OCI-LY1 (cell line): ENCODE measurements around the gene LAMB3.

Source experiments
- H2AFZ ChIP-seq: fragments of 200-600 bp; sonication (generic), shearing (Covaris generic); 2 replicates; pipeline ENCODE4 v1.6.0; 2014; ENCODE audit warnings: antibody characterized with exemption, mild to moderate bottlenecking, low read length
- H3F3A ChIP-seq: fragments of 200-600 bp; sonication (generic), shearing (Covaris generic); 2 replicates; pipeline ENCODE4 v1.6.0; 2014; ENCODE audit warnings: mild to moderate bottlenecking, antibody characterized with exemption, low read length, moderate library complexity; ENCODE audit not compliant: insufficient read depth
- H3K27ac ChIP-seq: fragments of 200-600 bp; sonication (generic); 2 replicates; pipeline ENCODE4 v1.5.1; 2014; ENCODE audit warnings: low read length, mixed run types, mild to moderate bottlenecking, low read depth; ENCODE audit not compliant: poor library complexity, severe bottlenecking
- H3K27me3 ChIP-seq: fragments of 200-600 bp; sonication (generic); 2 replicates; pipeline ENCODE4 v1.6.0; 2014; ENCODE audit warnings: antibody characterized with exemption, mild to moderate bottlenecking, low read length, moderate library complexity; ENCODE audit not compliant: insufficient read depth
- H3K36me3 ChIP-seq: fragments of 200-600 bp; sonication (generic); 2 replicates; pipeline ENCODE4 v1.6.1; 2014; ENCODE audit warnings: mild to moderate bottlenecking, antibody characterized with exemption, low read length, moderate library complexity, mixed read lengths; ENCODE audit not compliant: insufficient read depth
- H3K4me1 ChIP-seq: fragments of 200-600 bp; sonication (generic); 2 replicates; pipeline ENCODE4 v1.5.1; 2014; ENCODE audit warnings: mild to moderate bottlenecking, low read length, moderate library complexity; ENCODE audit not compliant: insufficient read depth, severe bottlenecking
- H3K4me2 ChIP-seq: fragments of 200-600 bp; sonication (generic), shearing (Covaris generic); 2 replicates; pipeline ENCODE4 v1.6.1; 2014; ENCODE audit warnings: low read length
- H3K4me3 ChIP-seq: fragments of 200-600 bp; sonication (generic); 2 replicates; pipeline ENCODE4 v1.5.1; 2014; ENCODE audit warnings: low read length, low read depth, mild to moderate bottlenecking, mixed read lengths; ENCODE audit not compliant: poor library complexity, severe bottlenecking
- H3K79me2 ChIP-seq: fragments of 200-600 bp; shearing (Covaris generic); 2 replicates; pipeline ENCODE4 v1.6.1; 2016; ENCODE audit warnings: mixed run types, low read length, mixed read lengths; ENCODE audit not compliant: insufficient read depth
- H3K9ac ChIP-seq: fragments of 200-600 bp; sonication (generic), shearing (Covaris generic); 2 replicates; pipeline ENCODE4 v1.6.1; 2014; ENCODE audit warnings: mild to moderate bottlenecking, low read length, mixed read lengths
- H3K9me2 ChIP-seq: fragments of 200-600 bp; sonication (generic), shearing (Covaris generic); 2 replicates; pipeline ENCODE4 v1.6.1; 2014; ENCODE audit warnings: low read depth, mild to moderate bottlenecking, low read length, mixed read lengths
- H3K9me3 ChIP-seq: fragments of 200-600 bp; shearing (Covaris generic); 2 replicates; pipeline ENCODE4 v1.6.1; 2014; ENCODE audit warnings: low read length, mixed read lengths
- H4K20me1 ChIP-seq: fragments of 200-600 bp; sonication (generic), shearing (Covaris generic); 2 replicates; pipeline ENCODE4 v1.6.0; 2016; ENCODE audit warnings: mild to moderate bottlenecking, low read length; ENCODE audit not compliant: insufficient read depth
- EZH2 ChIP-seq: fragments of 200-600 bp; sonication (generic), shearing (Covaris generic); IDR thresholded peaks from 2 replicates; pipeline ENCODE4 v1.8.0; 2017; ENCODE audit warnings: borderline replicate concordance, mixed run types, mild to moderate bottlenecking, antibody characterized with exemption, low read length, moderate library complexity, mixed read lengths
- TF ChIP-seq, protein P1 (sequence below): fragments of 200-600 bp; sonication (generic), shearing (Covaris generic); IDR thresholded peaks from 2 replicates; pipeline ENCODE4 v1.5.1; 2017; ENCODE audit warnings: mild to moderate bottlenecking, antibody characterized with exemption, low read length, moderate library complexity, mixed read lengths

LAMB3 gene

DNA sequence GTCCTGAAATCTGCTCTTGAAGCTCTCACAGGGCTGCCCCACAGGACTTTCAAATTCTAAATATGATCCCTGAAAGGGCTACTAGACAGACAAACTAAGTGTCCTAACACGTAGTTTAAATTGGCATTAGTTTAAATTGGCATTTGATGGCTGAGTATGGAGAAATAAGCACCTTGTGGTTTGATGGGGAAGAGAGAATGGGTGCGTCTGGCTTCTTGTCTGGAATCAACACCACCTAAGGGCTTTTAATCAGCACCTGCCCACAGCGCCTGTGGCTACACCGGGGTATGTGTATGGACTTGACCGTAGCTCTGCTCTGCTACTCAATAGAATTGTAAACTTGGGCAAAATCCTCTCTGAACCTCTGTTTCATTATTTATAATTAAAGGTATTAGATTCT, 5.7 kb upstream of the LAMB3 start:
- Histone ChIP-seq H3K9me3 (no peaks in the 10 kb centered on the region), H2AFZ (no peak overlapping the region), H3F3A (no peaks in the 10 kb centered on the region), H3K36me3 (no peaks in the 10 kb centered on the region), H3K79me2 (no peaks in the 10 kb centered on the region), H3K4me3 (no peak overlapping the region), H3K27ac (no peak overlapping the region), H3K9ac (no peak overlapping the region), H4K20me1 (no peaks in the 10 kb centered on the region), H3K27me3 (no peaks in the 10 kb centered on the region), H3K4me2 (no peak overlapping the region), H3K4me1 (no peaks in the 10 kb centered on the region), H3K9me2 (no peaks in the 10 kb centered on the region)
- no peak for TF ChIP-seq EZH2
- TF ChIP-seq, protein P1, sequence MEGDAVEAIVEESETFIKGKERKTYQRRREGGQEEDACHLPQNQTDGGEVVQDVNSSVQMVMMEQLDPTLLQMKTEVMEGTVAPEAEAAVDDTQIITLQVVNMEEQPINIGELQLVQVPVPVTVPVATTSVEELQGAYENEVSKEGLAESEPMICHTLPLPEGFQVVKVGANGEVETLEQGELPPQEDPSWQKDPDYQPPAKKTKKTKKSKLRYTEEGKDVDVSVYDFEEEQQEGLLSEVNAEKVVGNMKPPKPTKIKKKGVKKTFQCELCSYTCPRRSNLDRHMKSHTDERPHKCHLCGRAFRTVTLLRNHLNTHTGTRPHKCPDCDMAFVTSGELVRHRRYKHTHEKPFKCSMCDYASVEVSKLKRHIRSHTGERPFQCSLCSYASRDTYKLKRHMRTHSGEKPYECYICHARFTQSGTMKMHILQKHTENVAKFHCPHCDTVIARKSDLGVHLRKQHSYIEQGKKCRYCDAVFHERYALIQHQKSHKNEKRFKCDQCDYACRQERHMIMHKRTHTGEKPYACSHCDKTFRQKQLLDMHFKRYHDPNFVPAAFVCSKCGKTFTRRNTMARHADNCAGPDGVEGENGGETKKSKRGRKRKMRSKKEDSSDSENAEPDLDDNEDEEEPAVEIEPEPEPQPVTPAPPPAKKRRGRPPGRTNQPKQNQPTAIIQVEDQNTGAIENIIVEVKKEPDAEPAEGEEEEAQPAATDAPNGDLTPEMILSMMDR = no peak

DNA sequence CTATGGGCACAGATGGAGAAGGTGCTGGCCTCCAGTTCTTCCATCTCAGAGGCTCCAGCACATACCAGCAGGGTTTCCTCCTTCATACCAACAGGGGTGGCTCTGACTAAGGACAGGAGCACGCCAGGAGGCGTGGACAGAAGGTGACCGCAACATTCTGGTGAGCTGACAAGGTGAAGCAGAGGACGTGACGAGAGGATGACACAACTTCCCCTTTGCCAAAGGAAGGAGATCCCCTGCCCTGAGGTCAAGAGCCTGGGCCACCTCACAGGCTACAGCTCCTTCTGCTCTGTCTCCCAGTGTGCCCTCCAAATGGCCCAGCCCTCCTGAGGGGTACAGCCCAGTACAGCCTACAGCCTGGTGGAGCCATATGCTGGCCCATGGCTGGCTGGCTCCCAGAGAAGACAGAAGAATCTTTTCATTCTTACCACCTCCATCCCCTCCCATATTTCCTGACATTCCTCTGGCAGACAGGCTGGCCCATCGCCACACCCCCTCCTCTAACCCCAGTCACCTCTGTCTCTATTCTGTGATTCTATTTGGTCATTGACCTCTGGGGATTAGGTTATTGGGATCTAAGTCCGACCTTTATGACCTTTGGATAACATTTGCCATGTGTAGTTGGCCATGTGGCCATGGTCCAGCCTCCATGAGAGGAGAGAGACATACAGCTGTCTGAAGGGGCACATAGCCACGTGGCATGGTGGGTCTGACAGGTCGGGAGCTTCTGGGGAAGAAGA, 5.1 kb upstream of the LAMB3 start:
- Histone ChIP-seq H3K4me2 (no peak overlapping the region), H3F3A (no peaks in the 10 kb centered on the region)

DNA sequence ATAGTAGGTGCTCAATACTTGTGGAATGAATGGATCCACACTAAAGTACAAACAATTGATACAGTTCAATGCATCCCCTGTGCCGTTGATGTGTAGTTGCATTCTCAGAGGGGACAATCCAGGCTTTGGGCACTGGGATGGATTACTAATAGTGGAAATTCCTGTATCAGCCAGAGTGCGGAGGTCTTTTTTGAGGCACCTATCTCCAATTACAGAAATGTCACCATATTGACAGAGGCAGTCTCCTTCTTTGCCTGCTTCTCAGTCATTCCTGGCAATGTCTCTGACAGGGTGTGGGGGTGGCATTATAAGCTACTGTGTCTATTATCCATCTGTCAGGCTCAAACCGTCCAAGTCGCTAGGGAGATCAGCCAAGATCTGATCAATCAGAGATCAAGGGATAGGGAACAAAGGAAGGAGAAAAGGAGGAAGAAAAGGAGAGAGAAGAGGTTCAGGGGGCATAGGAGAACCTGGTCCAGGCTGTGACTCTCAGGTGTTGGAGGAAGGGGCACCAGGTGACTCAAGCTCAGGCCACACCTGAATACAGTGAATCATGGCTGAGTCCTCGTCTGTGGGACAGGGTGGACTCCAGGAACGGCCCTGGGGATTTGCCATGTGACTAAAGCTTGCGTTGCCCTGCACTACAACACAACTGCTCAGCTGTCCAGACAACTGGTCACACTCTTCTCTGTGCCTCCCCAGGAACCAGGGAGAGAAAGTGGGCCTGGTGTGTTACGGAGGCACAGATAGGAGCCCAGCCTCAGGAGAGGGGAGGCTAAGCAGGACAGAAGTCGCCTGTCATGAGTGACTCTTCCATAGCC, 3.4 kb upstream of the LAMB3 start:
- no peaks in the 10 kb centered on the region for H3K79me2 ChIP-seq
- no peaks in the 10 kb centered on the region for H4K20me1 ChIP-seq
- no peak overlapping the region for H3K27ac ChIP-seq
- no peak overlapping the region for H2AFZ ChIP-seq
- H3K4me3 ChIP-seq = no peak overlapping the region
- no peak overlapping the region for H3K4me2 ChIP-seq
- H3K27me3 ChIP-seq = no peaks in the 10 kb centered on the region
- TF ChIP-seq EZH2 = no peak
- TF ChIP-seq, protein P1 = no peak
- H3K4me1 ChIP-seq = no peaks in the 10 kb centered on the region
- no peaks in the 10 kb centered on the region for H3K9me3 ChIP-seq
- H3K9me2 ChIP-seq = no peaks in the 10 kb centered on the region
- no peaks in the 10 kb centered on the region for H3K36me3 ChIP-seq
- no peak overlapping the region for H3K9ac ChIP-seq
- no peaks in the 10 kb centered on the region for H3F3A ChIP-seq

More for the DNA sequence above, 5.1 kb upstream of the LAMB3 start:
- H3K36me3 ChIP-seq = no peaks in the 10 kb centered on the region
- no peak overlapping the region for H2AFZ ChIP-seq
- TF ChIP-seq EZH2 = no peak
- TF ChIP-seq, protein P1 = no peak
- no peaks in the 10 kb centered on the region for H3K9me2 ChIP-seq
- H3K9ac ChIP-seq = no peak overlapping the region
- no peak overlapping the region for H3K4me3 ChIP-seq
- no peaks in the 10 kb centered on the region for H3K27me3 ChIP-seq
- H3K79me2 ChIP-seq = no peaks in the 10 kb centered on the region
- H3K9me3 ChIP-seq = no peaks in the 10 kb centered on the region
- no peaks in the 10 kb centered on the region for H3K4me1 ChIP-seq
- H3K27ac ChIP-seq = no peak overlapping the region
- no peaks in the 10 kb centered on the region for H4K20me1 ChIP-seq
